H54 (cell line): Measurements from ENCODE around the gene ABLIM1.

Experiments used
- DNase-seq: peaks from one replicate; pipeline ENCODE4 v3.0.0; 2011; ENCODE audit warnings: low spot score, mixed read lengths; ENCODE audit not compliant: insufficient read length
- FAIRE-seq: peaks from 3 replicates; lab custom pipeline; 2011; peaks lifted over from hg19 to GRCh38; lab: Jason Lieb, UNC
- POLR2A ChIP-seq: IDR thresholded peaks from 2 replicates; pipeline ENCODE4 v1.6.1; 2011; ENCODE audit warnings: low read depth, mild to moderate bottlenecking, low read length

The ABLIM1 gene

DNA sequence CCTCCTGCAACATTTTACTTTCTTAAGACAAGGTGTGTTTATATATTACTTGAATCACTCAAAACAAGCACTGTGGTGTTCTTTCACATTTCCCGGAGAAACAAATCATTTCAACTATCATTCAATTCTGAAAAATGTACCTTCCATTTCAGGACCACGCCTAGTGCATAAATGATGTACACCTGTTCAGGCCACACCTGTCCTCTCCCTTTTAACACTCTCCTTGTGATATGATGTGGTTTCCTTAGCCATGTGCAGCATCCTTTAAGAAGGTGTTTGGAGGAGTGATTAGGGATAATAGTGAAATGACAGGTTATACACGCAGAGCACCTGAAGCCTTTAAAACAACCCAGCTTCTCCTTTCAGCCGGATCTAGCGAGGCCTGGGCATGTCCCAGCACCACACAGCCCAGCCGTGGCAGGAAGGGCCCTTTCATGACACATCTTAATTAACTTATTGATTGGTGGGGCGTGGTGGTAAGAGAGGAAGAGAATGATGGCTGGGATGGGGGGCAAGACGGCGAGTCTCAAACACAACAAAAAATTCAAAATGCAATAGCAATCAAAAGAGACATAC is 26.9 kb downstream of the ABLIM1 start:
- DNase-seq: no peak
- no peak for TF ChIP-seq POLR2A
- no peak for FAIRE-seq

DNA sequence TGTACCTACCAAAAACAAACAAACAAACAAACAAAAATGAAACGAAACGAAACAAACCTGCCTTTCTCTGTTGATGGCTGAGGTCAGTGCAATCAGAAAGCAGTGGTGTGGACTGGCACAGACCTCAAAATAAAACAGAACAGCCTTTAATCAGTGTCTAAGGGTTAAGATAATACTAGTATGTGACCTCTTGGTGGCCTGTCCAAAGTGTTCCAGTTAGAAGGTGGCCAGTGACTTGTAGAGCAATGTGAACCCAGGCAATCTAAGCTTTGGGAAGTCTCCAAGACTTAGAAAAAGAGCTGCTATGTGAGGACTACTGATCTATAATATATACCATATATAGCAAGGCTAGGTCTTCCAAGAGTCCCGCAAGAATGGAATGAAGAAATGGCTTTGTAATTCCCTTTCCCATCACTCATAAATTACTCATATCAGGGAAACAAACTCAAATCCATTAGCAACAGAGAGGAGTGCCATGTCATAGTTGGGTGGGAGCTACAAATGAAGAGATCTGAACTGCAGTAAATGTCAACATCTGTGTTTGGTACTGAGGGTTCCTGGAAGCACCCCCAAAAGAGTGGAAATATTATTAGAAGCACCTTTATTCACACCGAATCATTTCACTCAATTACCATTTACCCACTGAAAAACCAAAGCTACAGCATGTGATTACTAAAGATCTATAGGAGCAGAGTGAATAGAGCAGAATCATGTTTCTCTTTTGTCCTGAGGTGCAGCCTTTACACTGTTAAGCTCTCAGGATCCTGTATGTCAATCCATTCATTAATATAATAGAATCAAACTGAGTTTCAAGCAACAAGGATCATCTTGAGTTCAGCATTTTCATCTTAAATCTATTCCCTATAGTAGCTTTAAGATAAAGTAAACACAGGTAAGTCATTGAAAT is 28.0 kb downstream of the ABLIM1 start:
- no peak for TF ChIP-seq POLR2A
- FAIRE-seq (no peak), DNase-seq (no peak)

DNA sequence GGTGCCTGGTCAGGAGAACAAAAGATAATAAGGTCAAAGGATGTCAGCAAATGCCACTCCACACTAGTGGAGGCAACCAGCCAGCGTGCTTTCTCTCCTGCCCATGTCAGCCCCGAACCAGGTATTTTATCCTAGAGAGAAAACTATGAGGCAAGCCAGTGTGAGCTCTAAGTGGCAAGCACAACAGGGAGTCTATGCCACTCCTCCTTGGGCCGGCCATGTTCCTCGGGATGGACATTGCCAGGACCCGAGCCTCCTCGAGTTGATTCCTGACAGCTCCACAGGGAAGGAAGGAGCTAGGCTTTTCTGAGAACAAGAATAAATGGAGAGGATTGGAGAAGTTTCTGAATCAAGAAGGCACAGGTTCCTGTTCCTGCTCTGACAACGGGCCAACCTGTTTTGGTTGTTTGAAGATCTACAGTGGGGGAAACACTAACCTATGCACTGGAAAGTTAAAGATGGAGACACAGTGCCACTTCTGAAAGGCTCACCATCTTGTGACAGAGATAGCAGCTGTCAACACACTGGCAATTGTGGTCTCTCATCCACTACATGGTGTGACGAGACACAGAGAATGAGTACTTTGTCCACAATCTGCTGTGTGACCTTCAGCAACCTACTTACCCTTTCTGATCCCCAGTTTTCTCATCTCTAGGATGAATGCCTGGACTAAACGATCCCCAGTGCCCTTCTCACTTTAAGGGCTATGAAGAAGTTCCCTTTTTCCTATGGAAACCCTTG is 28.8 kb downstream of the ABLIM1 start:
- no peak for TF ChIP-seq POLR2A
- FAIRE-seq: no peak
- DNase-seq: no peak

DNA sequence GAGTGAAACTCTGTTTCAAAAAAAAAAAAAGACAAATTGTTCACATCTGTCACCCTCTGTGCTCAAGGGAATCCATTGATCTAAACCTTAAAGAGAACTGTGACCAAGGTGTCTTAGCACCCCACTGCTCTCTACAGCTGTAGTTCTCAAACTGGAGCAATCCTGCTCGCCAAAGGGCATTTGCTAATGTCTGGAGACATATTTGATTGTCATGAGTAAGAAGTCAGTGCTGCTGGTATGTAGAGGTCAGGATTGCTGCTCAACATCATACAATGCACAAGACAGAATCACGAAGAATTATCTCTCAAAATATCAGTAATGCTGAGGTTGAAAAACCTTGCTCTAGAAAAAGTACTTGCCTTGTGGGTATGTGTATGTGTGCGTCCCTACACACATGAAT is 30.0 kb downstream of the ABLIM1 start:
- TF ChIP-seq POLR2A: no peak
- FAIRE-seq: no peak
- DNase-seq: no peak

DNA sequence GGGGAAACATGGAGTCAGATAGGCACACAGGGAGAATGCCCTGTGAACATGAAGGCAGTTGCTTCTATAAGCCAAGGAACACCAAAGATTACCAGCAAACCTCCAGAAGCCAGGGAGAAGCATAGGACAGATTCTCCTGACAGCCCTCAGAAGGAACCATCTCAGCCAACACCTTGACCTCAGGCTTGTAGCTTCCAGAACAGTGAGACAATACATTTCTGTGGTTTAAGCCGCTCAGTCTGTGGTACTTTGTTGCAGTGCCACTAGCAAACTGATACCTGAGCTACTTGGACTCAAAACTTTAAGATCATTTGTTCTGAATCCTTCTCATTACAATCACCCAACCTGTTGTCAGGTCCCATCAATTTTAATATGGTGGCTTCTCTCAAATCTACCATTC is 31.2 kb downstream of the ABLIM1 start:
- FAIRE-seq (no peak), DNase-seq (no peak)
- no peak for TF ChIP-seq POLR2A

DNA sequence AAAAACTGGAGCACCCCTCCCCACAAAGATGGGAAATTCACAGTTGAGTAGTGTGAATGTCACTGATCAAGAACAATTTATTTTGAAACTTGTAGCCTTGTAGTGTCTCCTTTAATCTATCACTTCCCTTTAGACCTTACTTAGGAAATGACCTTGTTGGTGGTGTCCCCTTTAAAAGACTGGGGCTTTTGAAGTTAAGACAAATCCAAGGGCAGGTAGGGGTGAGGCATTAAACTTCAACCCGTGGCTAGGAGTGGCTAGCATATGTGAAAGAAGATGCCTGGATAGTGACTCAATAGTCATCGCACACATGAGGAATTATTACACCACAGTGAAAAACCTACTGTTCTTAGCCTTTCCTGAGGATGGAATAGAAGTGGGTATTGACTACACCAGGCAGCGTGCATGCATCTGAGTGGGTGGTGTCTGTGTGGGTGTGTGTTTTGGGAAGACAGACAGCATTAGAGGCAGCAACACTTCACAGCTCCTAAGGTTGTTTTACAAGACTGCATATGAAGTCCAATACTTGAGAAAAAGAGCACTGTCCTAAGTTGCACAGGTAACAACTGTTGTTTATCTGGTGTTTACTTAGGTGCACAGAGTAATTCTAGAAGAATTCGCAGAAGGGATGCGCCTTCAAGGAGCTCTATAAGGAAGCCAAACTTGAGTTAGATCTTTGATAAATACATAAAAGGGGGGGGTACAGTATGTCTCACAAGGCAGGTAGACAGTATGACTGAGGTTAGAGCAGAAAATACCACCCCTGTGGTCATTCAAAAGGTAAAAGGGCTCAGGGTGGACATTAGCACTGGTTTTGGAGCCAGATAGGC is 32.9 kb downstream of the ABLIM1 start:
- FAIRE-seq (no peak), DNase-seq (no peak)
- no peak for TF ChIP-seq POLR2A

DNA sequence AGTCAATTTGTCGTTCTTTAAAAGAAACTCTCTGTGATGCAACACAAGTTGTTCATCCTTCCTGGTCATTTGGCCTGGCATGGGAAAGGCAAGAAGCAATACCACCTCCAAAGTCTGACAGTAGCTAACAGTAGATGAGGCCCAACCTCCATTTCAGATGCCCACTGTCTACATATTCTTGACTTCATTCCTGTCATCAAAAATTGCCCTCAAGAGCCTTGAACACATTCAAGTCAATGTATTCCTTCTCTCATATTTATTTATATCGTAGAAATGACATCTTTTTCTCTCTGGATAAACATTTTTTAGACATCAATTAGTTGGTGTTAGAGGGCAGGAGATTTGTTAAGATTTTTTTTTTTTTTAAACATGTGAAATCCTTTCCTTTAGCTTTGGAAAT is 33.7 kb downstream of the ABLIM1 start:
- no peak for TF ChIP-seq POLR2A
- FAIRE-seq (no peak), DNase-seq (no peak)

DNA sequence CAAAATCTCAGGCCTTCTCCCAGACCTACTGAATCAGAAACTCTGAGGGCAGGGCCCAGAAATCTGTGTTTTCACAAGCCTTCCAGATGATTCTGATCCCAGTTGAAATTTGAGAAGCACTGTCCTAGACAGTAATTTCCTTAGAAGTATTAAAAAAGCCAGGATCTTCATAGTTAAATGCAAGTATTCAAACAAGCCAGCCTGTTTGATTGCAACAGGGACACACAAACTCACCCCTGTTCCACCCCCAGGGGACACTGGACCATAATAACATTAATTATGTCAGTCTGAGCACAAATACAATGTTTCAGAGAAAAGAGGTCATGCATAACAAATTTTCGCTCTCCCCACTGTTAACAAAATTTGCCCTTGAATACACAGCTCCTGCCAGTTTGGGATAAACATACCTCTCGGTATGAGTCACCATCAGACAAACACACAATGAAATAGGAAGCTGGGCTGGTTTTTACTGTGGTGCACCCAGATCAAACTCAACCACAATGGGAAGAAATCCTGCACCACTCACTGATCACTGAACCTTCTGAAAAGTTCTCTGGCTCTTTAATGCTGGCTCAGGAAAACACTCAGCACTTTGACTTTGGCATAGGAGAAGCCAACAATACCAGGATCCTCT is 34.3 kb downstream of the ABLIM1 start:
- DNase-seq: peak; percentile 48
- peak; percentile 33 for FAIRE-seq
- no peak for TF ChIP-seq POLR2A

DNA sequence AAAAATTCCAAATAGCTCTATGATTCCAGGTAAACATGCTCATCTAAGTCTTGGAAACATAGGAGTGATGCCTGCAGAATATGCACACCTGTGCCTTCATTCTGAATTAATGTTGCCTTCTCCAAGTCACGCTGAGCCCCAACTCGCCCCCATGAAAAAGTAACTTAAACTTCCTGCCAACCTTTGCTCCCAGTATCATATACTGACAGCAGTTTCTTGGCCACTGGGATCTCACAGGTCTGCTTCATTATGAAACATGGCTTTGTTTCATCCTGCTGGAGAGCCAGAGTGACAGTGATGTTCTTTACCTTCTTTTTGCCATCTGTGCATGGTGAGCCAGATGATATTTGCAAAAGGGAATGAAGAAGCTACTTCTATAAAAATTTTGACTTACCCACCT is 34.9 kb downstream of the ABLIM1 start:
- DNase-seq (no peak), FAIRE-seq (no peak)
- no peak for TF ChIP-seq POLR2A

DNA sequence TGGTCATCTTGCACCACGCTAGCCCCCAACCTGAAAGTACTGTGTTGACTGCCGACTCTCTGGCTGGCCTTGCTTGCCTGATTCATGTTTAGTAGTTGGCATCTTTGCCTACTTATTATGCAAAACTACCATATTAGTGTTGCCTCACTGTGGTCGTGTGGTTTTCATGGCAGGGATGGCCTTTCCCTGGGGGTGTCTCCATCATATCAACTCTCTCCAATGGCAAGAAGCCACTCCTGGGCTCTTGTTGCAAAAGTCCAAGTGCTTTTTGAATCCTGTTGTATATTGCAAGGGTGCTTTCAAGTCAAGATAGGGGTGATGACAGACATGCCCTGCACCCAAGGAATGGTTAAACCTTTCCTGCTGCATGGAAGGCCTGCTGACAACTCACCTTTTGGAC is 39.4 kb downstream of the ABLIM1 start:
- DNase-seq (no peak), FAIRE-seq (no peak)
- no peak for TF ChIP-seq POLR2A

DNA sequence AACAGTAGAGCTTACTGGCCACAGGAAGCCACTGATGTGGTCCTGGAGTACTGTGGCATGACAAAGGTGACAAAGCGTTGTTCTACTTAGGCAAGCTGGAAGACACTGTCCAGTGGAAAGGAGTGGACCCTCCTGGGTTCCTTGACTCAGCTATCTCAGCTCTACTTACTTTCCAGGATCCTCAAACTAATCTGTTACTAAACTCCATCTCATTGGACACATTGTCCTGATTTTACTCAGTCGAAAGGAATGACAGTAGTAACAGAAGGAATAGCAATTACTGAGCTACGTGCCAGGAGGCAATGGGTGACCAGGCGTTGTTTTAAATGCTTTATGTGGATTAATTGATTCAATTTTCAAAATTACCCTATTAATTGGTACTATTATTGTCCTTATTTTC is 41.6 kb downstream of the ABLIM1 start:
- no peak for DNase-seq
- FAIRE-seq: no peak
- no peak for TF ChIP-seq POLR2A

DNA sequence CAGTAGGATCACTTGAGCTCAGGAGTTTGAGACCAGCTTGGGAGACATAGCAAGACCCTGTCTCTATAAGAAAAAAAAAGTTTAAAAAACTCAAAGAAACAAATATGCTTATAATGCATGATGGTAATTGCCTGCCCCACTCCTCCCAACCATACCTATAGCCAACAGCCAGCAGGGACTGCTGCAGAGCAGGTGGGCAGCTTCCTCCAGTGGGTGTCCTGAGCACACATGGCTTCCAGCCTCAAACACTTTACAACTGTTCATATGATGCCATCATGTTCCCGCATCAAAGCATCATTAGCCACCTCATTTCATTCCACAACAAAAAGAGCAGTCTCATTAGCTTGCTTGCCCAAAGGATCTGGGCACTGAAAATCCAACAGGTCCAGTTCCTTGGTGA is 42.0 kb downstream of the ABLIM1 start:
- no peak for FAIRE-seq
- DNase-seq: no peak
- TF ChIP-seq POLR2A: no peak

DNA sequence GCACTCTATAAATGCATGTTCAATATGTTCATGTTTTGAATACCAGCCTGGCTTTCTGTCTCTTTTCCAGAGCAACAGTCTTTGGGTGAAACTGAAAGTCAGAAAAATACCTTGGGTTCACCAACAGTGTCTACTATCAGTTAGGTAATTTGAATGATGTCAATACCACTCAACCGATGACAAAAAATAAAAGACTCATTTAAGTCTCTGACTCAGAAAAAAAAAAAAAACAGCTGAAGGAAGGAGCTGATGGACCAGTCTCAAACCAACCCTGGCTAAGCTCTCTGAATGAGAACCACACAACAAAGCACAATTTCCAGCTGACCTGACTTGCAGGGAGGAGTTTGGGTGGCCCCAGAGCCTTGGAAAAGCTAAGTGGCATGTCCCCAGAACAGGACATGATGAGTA is 42.5 kb downstream of the ABLIM1 start:
- DNase-seq (no peak), FAIRE-seq (no peak)
- TF ChIP-seq POLR2A: no peak
